Stomach (tissue), 9 donors: ENCODE measurements around the gene SLC24A3. TPM values are rescaled to one million over a fixed set of nuclear protein-coding genes. Genes with fewer than 3 reads are reported as not detected.

Experiments
- DNase-seq, 2 donors: peaks; one replicate each; pipeline versions ENCODE4 v3.0.0 to v3.0.0-alpha.2; 2013 to 2019
- H3K27ac ChIP-seq, 5 donors: fragments of 200-600 bp in 4 of 5; sonication (generic) in 4 of 5; one replicate each; pipeline ENCODE4 v1.5.1; 2013 to 2019; ENCODE audit warnings: mild to moderate bottlenecking in 1 of 5, moderate library complexity in 1 of 5
- H3K27me3 ChIP-seq, 3 donors: fragments of 200-600 bp; sonication (generic); one replicate each; pipeline ENCODE4 v1.5.1; 2017 to 2019; ENCODE audit warnings: mixed run types in 1 of 3
- H3K36me3 ChIP-seq, 4 donors: fragments of 200-600 bp; sonication (generic); 1 replicate in 3 of 4; 2 replicates in 1 of 4; pipeline ENCODE4 v1.5.1; 2016 to 2019
- H3K4me1 ChIP-seq, 4 donors: fragments of 200-600 bp; sonication (generic); one replicate each; pipeline ENCODE4 v1.5.1; 2016 to 2019
- H3K4me3 ChIP-seq, 4 donors: fragments of 200-600 bp; sonication (generic) in 3 of 4; one replicate each; pipeline ENCODE4 v1.5.1; 2016 to 2019; ENCODE audit warnings: mild to moderate bottlenecking in 1 of 4
- H3K9me3 ChIP-seq, 4 donors: fragments of 200-600 bp; sonication (generic); one replicate each; pipeline ENCODE4 v1.5.1; 2016 to 2019
- CTCF ChIP-seq, 7 experiments: fragments of 450-650 bp in 4 of 7; fragments of 200-600 bp in 3 of 7; sonication (generic) in 3 of 7; IDR thresholded peaks; one replicate each; pipeline ENCODE4 v1.5.1; 2016 to 2019; ENCODE audit warnings: antibody characterized with exemption in 7 of 7, control low read depth in 2 of 7, mild to moderate bottlenecking in 1 of 7
- EP300 ChIP-seq: sonication (generic); formaldehyde crosslinking; IDR thresholded peaks from one replicate; pipeline ENCODE4 v1.6.1; 2017; ENCODE audit warnings: antibody characterized with exemption
- POLR2A ChIP-seq, 4 donors: fragments of 450-650 bp; IDR thresholded peaks; one replicate each; pipeline ENCODE4 v1.6.1; 2016; ENCODE audit warnings: antibody characterized with exemption in 4 of 4, control low read depth in 2 of 4, mild to moderate bottlenecking in 1 of 4, moderate library complexity in 1 of 4
- POLR2AphosphoS5 ChIP-seq, 3 donors: sonication (generic); formaldehyde crosslinking; IDR thresholded peaks; one replicate each; pipeline ENCODE4 v1.6.1; 2016; ENCODE audit warnings: antibody characterized with exemption in 3 of 3
- WGBS, 5 donors: extraction: QIAGEN DNeasy Blood & Tissue Kit in 3 of 5; methylation state at CpG; one replicate each; pipeline versions ENCODE4 v1.1.5 to v1.1.7; 2013 to 2018; 5-methylcytosine and 5-hydroxymethylcytosine counted together
- intact Hi-C: fragments of 100-400 bp; cut with DNase I; formaldehyde crosslinking; loops from one replicate; pipeline ENCODE4 v1.15.1; 2023; ENCODE audit warnings: low total_unique reads
- polyA plus RNA-seq, 3 donors: library from polyadenylated mRNA; stranded (reverse); fragments of 200-250 nt; gene quantifications; one replicate each; pipeline ENCODE4 v1.2.3, GENCODE V29; 2013
- total RNA-seq, 5 donors: library from RNA; depleted of rRNA; stranded (reverse); fragments of >200 nt; gene quantifications; one replicate each; pipeline versions ENCODE4 v1.1.0 to v1.2.3, GENCODE V29; 2014 to 2016
- donor health status: healthy with polysubstance abuse.
- donor health status: Bipolar disorder and iron deficiency.
- donor health status: healthy.

The SLC24A3 gene
- total and polyA plus RNA-seq, 8 donors = 1.8 to 9.0 (median 4.5) TPM

DNA sequence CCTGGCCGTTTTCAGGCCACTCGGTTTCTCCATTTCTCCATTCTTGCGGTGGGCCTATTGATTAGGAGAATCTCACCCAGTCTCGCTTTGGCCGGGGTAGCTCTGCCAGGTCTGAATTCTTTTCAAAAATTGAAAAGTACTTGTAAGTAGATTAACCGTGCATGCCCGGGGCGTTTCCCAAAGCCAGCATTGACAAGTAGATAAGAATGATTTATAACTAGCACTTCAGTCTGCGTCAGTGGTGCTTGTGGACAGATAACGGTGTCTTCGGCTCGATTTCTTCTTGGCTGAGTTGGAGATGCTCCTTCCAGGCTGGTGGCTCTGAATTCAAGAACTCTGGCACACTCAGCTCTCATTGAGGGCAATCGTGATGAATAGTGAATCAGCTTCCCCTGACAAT is 29.0 kb downstream of the SLC24A3 start:
- intact Hi-C loops = no loop called here
- Histone ChIP-seq H3K9me3 (no peaks in the 10 kb centered on the region), H3K27me3 (no peaks in the 10 kb centered on the region), H3K36me3 (no peaks in the 10 kb centered on the region), H3K4me1 (no peaks in the 10 kb centered on the region), H3K27ac (no peak overlapping the region), H3K4me3 (no peak overlapping the region)
- no peak for DNase-seq
- 54 to 68% (median 55%) methylated on average over 13 of the region's 13 CpGs for WGBS, 5 donors
- TF ChIP-seq POLR2AphosphoS5 (IDR thresholded peaks at IDR 0.05) (no peak), EP300 (no peak), POLR2A (IDR thresholded peaks at IDR 0.05) (no peak), CTCF (IDR thresholded peaks at IDR 0.05) (no peak)

GRCh38 chr20:19244291-19244690 is 31.8 kb downstream of the SLC24A3 start:
- Histone ChIP-seq H3K36me3 (no peaks in the 10 kb centered on the region), H3K4me3 (no peak overlapping the region), H3K4me1 (no peaks in the 10 kb centered on the region), H3K27me3 (no peaks in the 10 kb centered on the region), H3K27ac (no peak overlapping the region), H3K9me3 (no peaks in the 10 kb centered on the region)
- intact Hi-C loops = no loop called here
- 84 to 90% (median 89%) methylated on average over 8 of the region's 8 CpGs for WGBS, 5 donors
- no peak for TF ChIP-seq POLR2AphosphoS5 (IDR thresholded peaks at IDR 0.05)
- no peak for TF ChIP-seq POLR2A (IDR thresholded peaks at IDR 0.05)
- TF ChIP-seq CTCF (IDR thresholded peaks at IDR 0.05) = no peak
- TF ChIP-seq EP300 = no peak
- no peak for DNase-seq

GRCh38 chr20:19249106-19249879 is 36.9 kb downstream of the SLC24A3 start:
- Histone ChIP-seq H3K27ac (peak overlapping the region in 1 of 5 donors; percentile 12), H3K36me3 (no peaks in the 10 kb centered on the region), H3K4me1 (peaks cover 0 to 24% (median 4%) of the 10 kb centered on the region in 4 donors), H3K4me3 (no peak overlapping the region), H3K9me3 (no peaks in the 10 kb centered on the region), H3K27me3 (no peaks in the 10 kb centered on the region)
- no peak for TF ChIP-seq CTCF (IDR thresholded peaks at IDR 0.05)
- no peak for TF ChIP-seq POLR2AphosphoS5 (IDR thresholded peaks at IDR 0.05)
- TF ChIP-seq POLR2A (IDR thresholded peaks at IDR 0.05) = no peak
- TF ChIP-seq EP300 = no peak
- intact Hi-C loops = no loop called here
- 86 to 89% (median 87%) methylated on average over 6 of the region's 6 CpGs for WGBS, 5 donors
- no peak for DNase-seq

DNA sequence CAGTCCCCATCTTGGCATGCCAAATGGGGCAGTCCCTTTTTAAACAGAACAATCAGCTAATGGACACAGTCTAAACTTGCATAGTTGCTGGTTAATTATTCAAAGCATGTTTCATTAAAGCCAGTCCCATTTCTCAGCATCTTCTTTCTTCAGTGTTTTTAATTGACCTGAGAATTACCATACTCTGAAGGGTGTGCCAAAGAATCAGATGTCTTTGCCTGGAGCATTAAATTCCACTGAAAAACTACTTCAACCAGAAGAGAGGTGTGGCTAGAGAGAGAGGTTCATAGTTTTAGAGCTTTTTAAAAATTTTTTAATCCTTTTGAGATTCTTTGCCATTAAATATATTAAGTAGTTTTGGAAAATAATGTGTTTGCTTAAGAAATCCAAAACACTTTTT is 37.9 kb downstream of the SLC24A3 start:
- Histone ChIP-seq H3K4me3 (no peak overlapping the region), H3K27me3 (no peaks in the 10 kb centered on the region), H3K9me3 (no peaks in the 10 kb centered on the region), H3K36me3 (no peaks in the 10 kb centered on the region), H3K27ac (no peak overlapping the region), H3K4me1 (peaks cover 0 to 29% (median 4%) of the 10 kb centered on the region in 4 donors)
- DNase-seq = no peak
- intact Hi-C loops = no loop called here
- no peak for TF ChIP-seq CTCF (IDR thresholded peaks at IDR 0.05)
- TF ChIP-seq EP300 = no peak
